GM18520 (cell line): Measurements from ENCODE around the gene RAPGEF4.

Experiments used
- ATAC-seq: cut with Tn5 transposase; IDR thresholded peaks from one replicate; pipeline ENCODE4 v1.9.1; 2021; ENCODE audit not compliant: unreplicated experiment

The RAPGEF4 gene

DNA sequence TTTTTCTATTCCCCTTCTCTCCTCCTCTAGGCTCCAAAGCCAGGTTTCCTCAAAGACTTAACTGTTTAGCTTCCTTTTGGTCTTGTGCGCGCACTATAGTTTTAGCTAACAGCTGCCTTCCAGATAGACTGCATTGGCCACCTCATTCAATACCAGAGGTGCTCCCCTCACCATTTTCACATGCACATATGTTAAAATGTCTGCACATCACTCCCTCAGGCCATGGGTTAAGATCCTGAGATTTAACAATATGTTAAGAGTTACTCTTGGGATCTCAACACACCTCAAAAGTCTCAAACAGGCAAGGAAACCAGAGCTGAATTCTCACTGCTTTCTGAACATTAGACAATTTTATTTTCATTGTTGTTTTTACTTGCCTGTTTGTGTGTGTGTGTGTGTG, 259.2 kb downstream of the RAPGEF4 start:
- no peak for ATAC-seq

DNA sequence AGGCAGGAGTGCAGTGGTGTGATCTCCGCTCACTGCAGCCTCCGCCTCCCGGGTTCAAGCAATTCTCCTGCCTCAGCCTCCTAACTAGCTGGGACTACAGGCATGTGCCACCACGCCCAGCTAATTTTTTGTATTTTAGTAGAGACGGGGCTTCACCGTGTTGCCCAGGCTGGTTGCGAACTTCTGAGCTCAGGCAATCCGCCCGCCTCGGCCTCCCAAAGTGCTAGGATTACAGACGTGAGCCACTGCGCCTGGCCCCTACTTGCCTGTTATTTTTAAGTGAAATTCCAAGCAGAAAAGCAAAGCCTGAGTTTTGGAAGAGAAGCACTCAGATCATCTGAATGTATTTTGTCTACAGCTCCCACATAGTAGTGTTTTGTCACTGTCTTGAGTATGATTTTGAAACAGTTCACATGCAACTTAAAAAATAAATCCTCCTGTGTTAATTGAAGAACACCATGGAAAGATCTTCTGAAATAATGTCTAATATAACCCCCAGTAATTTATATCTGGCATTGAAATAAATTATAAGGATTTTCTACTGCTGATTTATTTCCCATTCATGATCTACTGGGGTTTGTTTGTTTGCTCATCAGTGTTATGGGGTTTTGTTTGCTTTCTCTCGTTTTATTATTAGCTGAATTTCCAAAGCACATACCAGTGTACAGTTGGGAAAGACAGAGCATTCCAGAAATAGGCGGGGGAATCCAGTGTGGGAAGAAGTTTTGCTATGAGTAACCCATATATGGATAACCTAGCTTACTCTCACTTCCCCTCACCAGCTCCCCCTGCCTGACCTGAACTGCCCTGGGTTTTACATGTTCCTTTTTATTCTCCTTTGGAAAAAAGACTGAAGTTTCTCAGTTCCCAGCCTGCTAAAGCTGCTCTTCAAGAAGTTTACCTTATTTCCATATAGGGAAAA, 259.9 kb downstream of the RAPGEF4 start:
- ATAC-seq = no peak

DNA sequence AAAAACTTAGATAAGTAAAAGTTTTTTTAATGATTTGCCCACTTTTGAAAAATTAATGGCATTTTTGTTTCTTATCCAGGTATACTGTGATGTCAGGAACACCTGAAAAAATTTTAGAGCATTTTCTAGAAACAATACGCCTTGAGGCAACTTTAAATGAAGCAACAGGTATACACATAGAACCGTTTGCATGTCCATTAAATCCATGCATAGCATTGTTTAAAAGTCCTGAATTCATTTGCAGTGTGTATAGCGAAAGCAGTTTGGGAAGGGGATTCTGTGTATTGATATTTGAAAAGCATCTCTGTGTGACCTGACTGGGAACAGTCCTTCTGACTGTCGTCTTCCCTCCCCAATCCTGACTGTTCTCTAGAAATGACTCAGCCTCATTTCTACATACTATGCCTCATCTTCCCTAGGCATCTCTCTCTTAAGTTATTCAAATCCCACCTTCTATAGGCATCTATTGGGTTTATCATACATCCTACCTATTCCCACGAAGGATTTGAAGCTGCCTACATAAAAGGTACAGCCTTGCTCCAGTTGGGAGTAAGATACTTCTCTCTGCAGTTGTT, 260.8 kb downstream of the RAPGEF4 start:
- no peak for ATAC-seq

- no peak for ATAC-seq
These were observed 261.4 kb downstream of the RAPGEF4 start for GRCh38 chr2:172997031-172997430.

DNA sequence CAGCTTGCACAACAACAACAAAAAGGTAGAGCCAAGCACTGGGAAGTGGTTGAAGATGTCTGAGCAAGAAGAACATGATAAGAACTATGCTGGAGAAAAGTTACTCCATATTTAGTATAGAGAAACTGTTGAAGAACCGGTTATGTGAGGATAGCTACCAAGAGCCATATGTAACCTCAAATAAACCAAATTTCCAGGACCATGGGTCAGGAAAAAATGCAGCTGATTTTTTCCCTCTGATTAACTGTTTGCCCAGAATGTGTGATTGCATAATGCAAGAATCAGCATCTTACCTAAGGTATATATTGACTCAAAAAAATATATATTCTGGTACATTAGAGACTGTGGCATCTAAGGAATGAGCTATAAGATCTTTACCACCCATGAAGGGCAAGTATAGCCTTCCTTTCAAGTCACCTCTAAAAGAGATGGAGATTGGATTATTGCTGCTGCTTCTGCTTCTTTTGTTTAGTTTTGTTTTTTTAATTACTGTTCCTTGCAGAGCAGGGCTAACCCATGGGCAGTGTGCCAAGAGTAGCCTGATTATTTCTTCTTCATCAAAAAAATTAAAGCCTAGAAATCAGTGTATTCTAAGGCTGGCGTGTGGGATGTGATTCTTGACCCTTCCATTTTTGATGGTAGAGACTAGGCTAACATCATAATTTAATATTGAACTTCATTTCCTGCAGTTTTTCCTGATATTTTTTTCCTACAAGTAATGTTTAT, 263.1 kb downstream of the RAPGEF4 start:
- ATAC-seq = no peak

- ATAC-seq = no peak
These were observed 264.2 kb downstream of the RAPGEF4 start for GRCh38 chr2:172999641-173000386.

- no peak for ATAC-seq
These were observed 266.3 kb downstream of the RAPGEF4 start for GRCh38 chr2:173001664-173002604.

DNA sequence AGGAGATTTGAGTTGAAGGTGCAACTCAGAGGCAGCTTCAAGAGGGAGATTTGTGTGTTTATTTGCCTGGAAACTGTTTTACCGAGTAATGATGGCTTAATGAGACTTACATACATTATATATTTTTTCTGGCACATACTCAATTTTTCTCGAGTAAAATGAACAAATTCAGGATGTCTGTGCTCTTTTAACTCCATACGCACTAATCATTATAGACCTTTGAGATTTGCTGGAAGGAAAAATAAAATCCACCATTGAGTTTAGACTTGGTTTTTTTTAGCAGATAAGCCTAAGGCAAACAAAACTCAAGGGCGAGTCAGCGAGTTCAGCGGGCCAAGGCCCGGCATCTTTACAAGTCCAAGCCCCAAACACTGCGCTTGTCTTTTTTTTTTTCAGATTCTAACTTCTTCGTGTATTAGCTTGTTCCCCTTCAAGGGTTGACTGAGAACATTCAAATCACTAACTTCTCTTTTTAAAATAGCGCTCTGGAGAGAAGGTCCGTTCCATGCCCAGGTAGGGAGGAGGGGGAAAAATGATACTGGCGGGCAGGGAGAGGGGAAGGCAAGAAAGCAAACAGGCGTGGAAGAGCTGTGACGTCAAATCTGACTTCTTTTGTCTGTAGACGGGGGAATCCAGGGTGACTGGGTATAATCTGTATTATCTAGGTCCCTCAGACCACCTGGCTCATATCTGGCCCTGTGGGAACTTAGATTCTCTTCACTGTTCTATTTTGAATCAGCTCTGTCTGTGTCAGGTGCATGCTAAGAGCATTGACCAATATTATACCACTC, 267.3 kb downstream of the RAPGEF4 start:
- no peak for ATAC-seq

- no peak for ATAC-seq
These were observed 273.1 kb downstream of the RAPGEF4 start for GRCh38 chr2:173008786-173009185.

- ATAC-seq = no peak
These were observed 274.6 kb downstream of the RAPGEF4 start for GRCh38 chr2:173010233-173010632.

DNA sequence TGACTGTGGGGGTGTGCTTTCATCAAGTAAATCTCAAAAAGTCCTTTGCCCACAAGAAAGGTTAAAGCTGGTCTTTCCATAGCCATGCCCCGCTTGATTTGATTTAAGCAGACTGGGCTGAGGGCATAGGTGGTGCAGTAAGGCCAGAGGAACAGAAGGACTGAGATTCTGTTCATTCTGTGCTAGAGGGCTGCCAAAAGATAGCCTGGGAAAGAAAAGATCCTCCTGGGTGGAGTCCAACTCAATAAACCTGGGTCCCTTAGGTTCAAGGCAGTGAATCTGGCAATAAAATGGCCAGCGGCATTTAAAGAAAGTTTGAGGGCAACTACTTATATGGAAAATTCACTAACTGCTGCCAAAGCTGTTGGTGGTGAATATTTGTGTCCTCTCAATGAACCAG, 280.8 kb downstream of the RAPGEF4 start:
- no peak for ATAC-seq

- ATAC-seq = no peak
These were observed 282.2 kb downstream of the RAPGEF4 start for GRCh38 chr2:173017646-173018420.

- no peak for ATAC-seq
These were observed 284.1 kb downstream of the RAPGEF4 start for GRCh38 chr2:173019755-173020154.

DNA sequence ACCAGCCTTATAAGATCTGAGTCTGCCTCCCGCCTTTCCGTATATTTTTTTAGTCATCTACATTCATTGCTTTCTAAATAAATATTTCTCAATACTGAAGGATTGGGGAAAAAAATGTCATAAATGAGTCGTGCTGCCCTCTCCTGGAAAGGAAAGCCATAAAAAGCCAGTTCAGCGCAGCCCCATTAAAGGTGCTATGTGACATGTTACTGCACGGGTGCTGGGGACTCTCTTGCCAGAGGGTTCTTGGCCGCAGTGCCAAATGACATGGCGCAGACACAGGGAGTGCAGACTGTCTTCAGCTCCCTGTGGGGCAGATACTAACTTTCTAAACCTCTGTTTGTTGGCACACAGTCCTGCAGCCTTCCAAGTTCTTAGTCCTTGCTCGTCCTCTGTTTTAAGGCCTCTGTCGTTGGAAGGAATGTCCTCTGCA, 286.3 kb downstream of the RAPGEF4 start:
- no peak for ATAC-seq

DNA sequence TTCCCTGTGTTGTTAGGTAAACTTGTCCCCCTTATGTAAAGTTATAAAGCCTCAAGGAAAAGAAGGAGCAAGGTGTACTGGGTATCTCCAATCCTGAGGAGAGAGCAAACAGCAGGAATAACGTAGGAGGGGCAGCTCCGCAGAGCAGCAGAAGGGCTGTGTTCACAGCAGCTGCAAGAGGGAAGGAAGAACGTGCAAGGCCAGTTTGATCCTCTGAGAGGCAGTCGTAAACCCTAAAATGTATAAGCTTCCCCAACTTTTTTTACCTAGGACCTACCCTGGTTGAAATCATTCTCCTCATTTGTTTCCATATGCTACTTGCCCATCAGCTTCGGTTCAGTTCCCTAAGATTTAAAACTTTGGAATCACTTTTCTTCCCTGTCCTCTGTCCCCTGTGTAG, 288.1 kb downstream of the RAPGEF4 start:
- no peak for ATAC-seq

GRCh38 chr2:173026479-173026878, 290.8 kb downstream of the RAPGEF4 start:
- ATAC-seq = no peak

DNA sequence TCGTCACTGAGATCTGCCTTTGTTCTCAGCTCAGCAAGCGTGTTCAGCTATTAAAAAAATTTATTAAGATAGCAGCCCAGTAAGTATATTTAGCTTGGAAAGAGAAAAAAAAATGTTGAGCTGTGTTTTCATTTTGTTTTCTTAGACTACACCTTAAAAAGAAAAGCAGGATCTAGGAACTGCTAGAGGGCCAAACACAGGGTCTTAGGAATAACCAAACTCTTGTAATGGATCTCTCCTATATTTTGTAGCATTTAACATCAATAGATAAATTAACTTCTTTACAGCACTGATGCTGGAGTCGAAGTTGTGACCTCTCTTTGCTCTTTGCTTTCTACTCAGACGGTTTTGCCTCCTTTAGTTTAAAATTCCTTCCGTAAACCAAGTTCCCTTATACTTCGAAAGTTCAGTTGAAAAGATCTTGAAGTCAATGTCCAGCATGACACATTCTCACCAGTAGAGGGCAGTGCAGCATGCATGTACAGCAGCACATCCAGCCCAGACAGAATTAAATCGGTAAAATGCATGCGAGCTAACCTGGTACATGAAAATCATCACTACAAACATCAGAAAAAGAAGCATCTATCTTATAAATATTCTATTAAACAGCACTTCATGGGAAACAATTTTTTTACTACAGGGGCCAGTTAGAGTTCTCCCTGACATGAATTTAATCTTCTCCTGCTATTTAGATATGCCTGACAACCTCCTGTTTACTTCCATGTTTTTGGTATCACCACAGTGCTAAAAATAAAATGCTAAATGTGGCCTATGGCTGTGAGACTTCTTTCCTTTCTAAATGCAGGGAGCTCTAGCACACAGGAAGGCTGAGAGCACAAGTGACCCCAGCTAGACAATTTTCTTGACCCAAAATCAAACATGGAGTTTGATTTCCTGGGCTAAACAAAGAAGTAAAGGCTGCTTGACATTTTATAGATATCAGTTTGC, 291.8 kb downstream of the RAPGEF4 start:
- ATAC-seq = no peak
